WTC11 (cell line): ENCODE results near the gene SLC26A5.

ENCODE experiments used
- CTCF ChIP-seq: fragments of 200-600 bp; IDR thresholded peaks from 2 replicates; pipeline ENCODE4 v1.8.0; 2022; ENCODE audit warnings: antibody characterized with exemption
- ERG ChIP-seq: fragments of 250-450 bp; sonication (Bioruptor Pico); IDR thresholded peaks from 2 replicates; pipeline ENCODE4 v1.8.0; 2021; ENCODE audit warnings: mild to moderate bottlenecking
- GRHL2 ChIP-seq: fragments of 250-450 bp; sonication (Bioruptor Pico); IDR thresholded peaks from 2 replicates; pipeline ENCODE4 v1.8.0; 2022; ENCODE audit warnings: mild to moderate bottlenecking, moderate library complexity; ENCODE audit not compliant: insufficient replicate concordance, severe bottlenecking
- SP1 ChIP-seq: sonication (generic); formaldehyde crosslinking; conservative IDR thresholded peaks from 2 replicates; pipeline ENCODE4 v1.8.1; 2022; ENCODE audit warnings: missing genetic modification reagents
- ZNF121 ChIP-seq: sonication (generic); formaldehyde crosslinking; IDR thresholded peaks from 2 replicates; pipeline ENCODE4 v1.8.0; 2023; ENCODE audit warnings: missing genetic modification reagents
- ZNF138 ChIP-seq: sonication (generic); formaldehyde crosslinking; conservative IDR thresholded peaks from 2 replicates; pipeline ENCODE4 v1.8.1; 2022; ENCODE audit warnings: mild to moderate bottlenecking, moderate library complexity, missing genetic modification reagents
- ZNF263 ChIP-seq: sonication (generic); formaldehyde crosslinking; IDR thresholded peaks from 2 replicates; pipeline ENCODE4 v1.8.1; 2022; ENCODE audit warnings: low read depth, mild to moderate bottlenecking, moderate library complexity, missing genetic modification reagents
- TF ChIP-seq, protein P1 (sequence below): sonication (generic); formaldehyde crosslinking; IDR thresholded peaks from 2 replicates; pipeline ENCODE4 v1.8.0; 2022; ENCODE audit warnings: mild to moderate bottlenecking, missing genetic modification reagents

DNA sequence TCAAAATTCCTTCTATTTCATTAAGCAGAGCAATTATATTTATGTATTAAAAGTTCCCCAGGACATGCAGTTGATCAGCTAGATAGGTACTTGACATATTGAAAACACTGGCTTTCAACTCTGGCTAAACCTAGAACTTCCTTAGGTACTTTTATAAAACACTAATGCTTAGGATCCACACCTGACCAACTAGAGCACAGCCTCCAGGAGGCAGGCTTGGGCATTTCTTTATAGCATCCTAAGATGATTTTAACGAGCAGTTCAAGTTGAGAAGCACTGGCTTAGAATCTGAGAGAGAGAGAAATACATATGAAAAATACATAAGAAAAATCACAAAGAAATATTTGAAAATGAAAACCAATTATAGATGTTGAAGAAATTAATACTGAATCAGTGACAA is 20.8 kb downstream of the SLC26A5 start:
- TF ChIP-seq ERG (CRISPR knock-in tag), result no peak
- TF ChIP-seq CTCF, result no peak
- no peak for TF ChIP-seq GRHL2 (CRISPR knock-in tag)
- no peak for TF ChIP-seq SP1 (CRISPR knock-in tag)
- no peak for TF ChIP-seq ZNF263 (CRISPR knock-in tag)
- TF ChIP-seq, protein P1, sequence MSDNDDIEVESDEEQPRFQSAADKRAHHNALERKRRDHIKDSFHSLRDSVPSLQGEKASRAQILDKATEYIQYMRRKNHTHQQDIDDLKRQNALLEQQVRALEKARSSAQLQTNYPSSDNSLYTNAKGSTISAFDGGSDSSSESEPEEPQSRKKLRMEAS (CRISPR knock-in tag), result no peak
- TF ChIP-seq ZNF138, result no peak
- no peak for TF ChIP-seq ZNF121 (CRISPR knock-in tag)
